NCI-H1694 treated with DMSO at 0.1 percent for 48 hours (cell line): ENCODE measurements around the gene EHBP1L1.

Source experiments
- DNase-seq: peaks from one replicate; lab custom pipeline; 2025; lab: John Stamatoyannopoulos, UW

EHBP1L1 gene

DNA sequence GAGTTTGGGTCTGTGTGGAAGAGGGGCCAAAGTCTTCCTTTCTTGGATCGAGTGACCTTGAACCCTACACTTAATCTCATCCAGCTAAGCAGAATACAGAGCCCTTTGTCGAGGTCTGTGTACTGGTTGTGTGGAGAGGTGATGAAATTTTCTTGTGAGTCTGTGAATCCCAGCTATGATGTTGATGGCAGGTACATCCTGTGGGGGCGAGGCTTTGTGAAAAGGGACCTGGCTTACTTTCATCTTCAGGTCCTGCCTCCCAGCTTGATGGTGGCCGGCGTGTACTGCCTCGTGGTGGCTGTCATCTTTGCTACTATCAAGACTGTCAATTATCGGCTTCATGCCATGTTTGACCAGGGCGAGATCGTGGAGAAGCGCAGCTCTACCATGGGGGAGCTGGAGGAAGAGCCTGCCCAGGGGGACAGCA, 40.7 kb downstream of the EHBP1L1 start:
- DNase-seq, result no peak

DNA sequence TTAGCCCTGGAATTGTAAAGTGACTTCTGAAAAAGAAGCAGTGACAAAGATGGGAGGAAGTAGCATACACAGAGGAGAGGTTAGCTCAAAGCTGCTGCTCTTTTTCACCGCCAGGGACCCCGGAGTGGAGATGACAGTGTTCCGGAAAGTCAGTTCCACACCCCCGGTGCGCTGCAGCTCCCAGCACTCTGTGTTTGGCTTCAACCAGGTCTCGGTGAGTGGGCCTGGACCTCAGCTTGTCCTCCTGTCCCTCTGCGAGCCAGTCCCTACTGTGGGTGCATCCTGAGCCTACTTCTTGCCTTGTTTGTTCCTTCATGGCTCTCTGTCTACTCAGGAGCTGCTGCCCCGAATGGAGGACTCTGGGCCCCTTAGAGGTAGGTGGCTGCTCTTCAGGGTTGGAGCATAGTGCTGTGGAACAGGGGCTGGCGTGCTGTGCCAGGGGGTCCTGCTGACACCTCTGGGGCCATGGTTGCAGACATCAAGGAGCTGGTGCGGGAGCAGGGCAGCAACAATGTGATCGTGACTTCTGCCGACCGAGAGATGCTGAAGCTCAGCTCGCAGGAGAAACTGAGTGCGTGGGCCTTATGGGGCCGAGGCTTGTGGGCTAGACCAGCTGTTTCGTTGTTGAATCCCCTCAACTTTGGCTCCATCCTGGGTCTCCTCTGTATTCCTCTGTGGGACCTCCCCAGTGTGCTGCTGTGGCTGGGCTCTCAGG, 41.4 kb downstream of the EHBP1L1 start:
- DNase-seq, result no peak

- no peak for DNase-seq
Measured at GRCh38 chr11:65617990-65618751, 42.3 kb downstream of the EHBP1L1 start.

DNA sequence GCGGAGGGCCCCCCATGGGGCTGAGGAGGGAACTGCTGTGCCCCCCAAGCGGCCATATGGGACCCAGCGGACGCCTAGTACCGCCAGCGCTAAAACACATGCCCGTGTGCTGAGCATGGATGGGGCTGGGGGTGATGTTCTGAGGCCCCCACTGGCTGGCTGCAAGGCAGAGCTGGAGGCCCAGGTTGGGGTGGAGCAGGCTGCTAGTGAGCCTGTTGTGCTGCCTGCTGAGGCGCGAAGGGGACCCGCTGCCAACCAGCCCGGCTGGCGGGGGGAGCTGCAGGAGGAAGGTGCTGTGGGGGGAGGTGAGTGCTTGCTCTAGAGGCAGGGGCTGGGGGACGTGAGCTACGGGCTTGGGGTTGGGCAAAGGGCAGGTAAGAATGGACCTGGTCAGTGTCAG, 42.9 kb downstream of the EHBP1L1 start:
- DNase-seq, result no peak

DNA sequence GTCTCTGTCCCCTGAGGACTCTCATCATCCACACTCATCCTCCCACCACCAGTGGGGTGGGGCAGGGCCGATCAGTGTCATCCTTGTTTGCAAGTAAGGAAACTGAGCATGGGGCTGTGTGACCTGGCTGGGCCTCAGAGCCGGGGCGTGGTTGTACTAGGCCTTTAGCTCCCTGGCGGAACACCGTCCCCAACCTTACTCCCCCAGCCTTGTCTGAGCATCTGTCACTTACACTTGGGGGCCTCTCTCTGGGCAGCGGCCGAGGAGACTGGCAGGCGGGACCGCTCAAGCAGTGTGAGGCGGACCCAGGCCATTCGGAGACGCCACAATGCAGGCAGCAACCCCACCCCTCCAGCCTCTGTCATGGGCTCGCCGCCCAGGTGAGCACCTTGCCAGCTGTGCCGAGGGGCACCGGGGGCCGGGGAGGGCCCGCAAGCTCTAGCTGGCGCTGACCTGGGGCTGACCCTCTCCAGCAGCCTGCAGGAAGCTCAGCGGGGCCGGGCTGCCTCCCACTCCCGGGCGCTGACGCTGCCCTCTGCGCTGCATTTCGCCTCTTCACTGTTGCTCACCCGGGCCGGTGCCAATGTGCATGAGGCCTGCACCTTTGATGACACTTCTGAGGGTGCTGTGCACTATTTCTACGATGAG, 43.6 kb downstream of the EHBP1L1 start:
- no peak for DNase-seq

DNA sequence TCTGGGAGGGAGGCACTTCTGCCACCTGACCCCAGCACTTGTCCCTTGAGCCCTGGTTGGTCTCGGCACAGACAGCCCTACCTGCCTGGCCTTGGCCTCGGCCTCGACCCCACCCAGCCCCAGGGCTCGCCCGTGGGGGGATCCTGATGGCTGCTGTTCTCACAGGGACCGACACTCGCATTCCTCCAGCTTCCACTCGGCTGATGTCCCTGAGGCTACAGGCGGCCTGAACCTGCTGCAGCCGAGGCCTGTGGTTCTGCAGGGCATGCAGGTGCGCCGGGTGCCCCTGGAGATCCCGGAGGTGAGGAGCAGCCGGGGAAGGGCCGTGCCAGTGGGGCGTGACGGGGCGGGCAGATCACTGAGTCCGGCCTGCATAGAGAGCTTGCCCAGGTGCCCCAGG, 44.8 kb downstream of the EHBP1L1 start:
- no peak for DNase-seq

GRCh38 chr11:65621460-65621859, 45.6 kb downstream of the EHBP1L1 start:
- no peak for DNase-seq

DNA sequence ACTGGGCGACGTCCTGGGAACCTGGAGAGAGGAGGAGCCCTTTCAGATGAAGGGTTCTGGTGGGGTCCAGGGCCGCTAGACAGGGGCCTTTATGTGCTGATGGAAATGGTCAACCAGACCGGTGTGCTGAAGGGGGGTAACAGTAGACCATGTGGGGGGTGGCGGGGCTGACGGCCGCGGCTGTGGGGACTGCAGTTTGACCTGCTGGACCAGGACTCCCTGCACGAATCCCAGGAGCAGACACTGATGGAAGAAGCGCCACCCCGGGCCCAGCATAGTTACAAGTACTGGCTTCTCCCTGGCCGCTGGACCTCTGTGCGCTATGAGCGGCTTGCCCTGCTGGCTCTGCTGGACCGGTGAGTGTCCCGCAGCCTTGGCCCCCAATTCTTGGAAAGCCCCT, 46.2 kb downstream of the EHBP1L1 start:
- no peak for DNase-seq

DNA sequence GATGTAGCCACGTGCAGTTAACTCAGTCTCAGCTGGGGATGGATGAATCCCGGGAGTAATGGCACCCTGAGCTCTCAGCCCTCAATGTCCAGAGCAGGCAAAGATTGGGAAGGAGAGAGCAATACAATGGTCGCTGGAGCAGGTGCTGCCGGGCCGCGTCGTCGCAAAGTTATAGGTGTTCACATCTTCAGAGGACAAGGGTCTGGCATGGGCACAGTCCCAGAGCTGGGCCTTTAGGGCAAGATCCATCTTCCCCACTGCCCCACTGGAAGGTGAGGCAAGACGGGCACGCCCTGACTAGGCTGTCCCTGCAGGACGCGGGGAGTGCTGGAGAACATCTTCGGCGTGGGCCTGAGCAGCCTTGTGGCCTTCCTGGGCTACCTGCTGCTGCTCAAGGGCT, 47.3 kb downstream of the EHBP1L1 start:
- no peak for DNase-seq

DNA sequence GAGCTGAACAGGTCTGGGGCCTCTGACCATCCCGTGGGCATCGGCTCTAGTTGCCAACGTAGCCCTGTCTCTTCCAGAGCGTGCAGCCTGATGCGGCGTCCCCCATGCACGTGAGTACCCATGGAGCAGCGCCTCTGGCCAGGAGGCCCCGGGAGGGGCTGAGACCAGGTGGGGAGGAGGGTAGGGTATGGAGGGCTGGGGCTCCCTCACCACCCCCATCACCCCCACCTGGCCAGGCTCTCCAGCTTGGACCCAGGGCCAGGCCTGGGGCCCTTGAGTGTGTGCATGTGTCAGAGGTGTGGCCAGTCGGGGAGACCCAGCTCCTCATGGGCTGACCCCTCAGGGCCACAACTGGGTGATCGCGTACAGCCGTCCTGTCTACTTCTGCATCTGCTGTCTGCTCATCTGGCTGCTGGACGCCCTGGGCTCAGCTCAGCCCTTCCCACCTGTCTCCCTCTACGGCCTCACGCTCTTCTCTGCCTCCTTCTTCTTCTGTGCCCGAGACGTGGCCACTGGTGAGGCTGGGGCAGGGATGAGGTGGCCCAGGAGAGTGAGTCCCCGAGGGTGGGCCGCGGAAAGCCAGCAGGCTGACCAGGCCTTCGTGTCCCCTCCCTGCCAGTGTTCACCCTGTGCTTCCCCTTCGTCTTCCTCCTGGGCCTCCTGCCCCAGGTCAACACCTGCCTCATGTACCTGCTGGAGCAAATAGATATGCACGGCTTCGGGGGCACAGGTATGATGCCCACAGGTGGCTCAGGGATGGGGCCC, 48.2 kb downstream of the EHBP1L1 start:
- DNase-seq, result no peak

DNA sequence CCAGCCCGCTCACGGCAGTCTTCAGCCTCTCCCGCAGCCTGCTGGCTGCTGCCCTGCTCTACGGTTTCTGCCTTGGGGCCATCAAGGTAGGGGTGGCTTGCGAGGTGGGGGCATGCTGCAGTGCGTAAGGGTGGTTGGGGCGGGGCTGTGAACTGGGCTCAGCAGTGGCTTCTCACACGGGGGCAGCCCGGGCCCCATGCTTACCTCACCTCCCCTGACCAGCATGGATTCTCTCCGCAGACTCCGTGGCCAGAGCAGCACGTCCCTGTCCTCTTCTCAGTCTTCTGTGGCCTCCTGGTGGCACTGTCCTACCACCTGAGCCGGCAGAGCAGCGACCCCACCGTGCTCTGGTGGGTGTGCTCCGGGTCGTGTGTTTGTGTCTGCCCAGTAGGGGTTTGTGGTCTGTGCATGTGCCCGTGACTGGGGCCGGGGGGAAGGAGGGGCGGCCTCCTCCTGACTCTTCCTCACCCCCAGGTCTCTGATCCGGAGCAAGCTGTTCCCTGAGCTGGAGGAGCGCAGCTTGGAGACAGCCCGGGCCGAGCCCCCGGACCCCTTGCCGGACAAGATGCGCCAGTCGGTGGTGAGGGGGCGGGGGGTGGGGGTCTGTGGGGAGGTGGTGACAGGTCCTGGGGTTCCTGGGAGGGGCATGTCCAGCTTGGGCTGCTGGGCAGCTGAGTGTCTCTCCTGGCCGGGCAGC, 49.2 kb downstream of the EHBP1L1 start:
- DNase-seq, result no peak

- DNase-seq, result peak; percentile 23
Measured at GRCh38 chr11:65625628-65626342, 49.9 kb downstream of the EHBP1L1 start.

DNA sequence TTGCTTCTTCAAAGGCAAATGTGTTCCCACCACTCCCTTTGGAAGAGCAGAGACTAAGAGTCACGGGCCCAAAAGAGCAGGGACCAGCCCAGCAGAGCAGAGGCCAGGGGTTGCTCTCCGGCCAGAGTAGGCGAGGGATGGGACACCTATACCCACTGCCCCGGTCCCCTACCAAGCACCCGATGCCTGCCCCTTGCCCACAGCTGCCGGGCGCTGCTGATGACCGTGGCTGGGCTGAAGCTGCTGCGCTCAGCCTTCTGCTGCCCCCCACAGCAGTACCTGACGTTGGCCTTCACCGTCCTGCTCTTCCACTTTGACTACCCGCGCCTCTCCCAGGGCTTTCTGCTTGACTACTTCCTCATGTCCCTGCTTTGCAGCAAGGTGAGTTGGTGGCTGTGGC, 51.3 kb downstream of the EHBP1L1 start:
- DNase-seq, result no peak

GRCh38 chr11:65629579-65629978, 53.7 kb downstream of the EHBP1L1 start:
- no peak for DNase-seq

DNA sequence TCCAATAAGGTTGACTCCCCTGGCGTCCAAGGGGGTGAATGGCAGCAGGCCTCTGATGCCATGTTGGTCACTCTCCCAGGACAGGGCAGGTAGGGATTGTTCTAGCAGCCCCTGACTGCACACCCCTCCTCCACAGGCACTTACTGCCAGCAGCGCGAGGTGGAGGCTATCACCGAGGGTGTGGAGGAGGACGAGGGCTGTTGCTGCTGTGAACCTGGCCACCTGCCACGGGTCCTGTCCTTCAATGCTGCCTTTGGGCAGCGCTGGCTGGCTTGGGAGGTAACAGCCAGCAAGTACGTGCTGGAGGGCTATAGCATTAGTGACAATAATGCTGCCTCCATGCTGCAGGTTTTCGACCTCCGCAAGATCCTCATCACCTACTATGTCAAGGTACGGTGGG, 54.4 kb downstream of the EHBP1L1 start:
- DNase-seq, result no peak

DNA sequence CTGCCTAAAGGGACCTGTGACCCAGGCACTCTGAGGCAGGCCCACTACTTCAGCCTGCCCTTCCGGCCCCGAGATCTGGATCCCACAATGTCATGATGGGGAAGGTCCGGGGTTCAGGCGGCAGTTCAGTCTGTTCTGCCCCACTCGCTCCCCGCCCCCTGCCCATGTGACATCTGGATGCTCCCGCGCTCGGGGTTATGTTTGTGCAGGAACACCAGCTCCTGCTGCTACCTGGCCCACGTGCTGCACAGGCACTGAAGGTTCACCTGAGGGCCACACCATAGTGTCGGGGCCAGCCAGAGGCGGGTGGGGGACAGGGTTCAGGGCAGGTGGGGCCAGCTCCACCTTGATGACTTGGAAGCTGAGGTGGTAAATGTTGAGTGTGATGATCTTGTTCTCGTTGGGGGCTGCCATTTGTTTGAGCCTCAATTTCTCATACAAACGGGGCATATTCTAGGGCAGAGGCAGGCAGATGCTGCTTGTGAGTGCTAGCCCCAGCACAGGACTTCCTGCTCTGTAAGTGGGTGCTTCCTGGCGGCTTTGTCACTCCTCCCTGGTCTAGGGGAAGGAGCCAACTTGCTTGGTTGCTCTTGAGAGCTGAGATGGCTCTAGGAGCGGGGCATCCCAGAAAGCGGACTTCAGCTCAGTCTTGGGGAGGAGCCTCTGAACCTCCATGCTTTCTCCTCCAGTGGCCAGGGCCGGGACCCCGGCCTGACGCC, 57.7 kb downstream of the EHBP1L1 start:
- no peak for DNase-seq

- no peak for DNase-seq
Measured at GRCh38 chr11:65634109-65634436, 58.2 kb downstream of the EHBP1L1 start.

- DNase-seq, result no peak
Measured at GRCh38 chr11:65634440-65634839, 58.6 kb downstream of the EHBP1L1 start.

DNA sequence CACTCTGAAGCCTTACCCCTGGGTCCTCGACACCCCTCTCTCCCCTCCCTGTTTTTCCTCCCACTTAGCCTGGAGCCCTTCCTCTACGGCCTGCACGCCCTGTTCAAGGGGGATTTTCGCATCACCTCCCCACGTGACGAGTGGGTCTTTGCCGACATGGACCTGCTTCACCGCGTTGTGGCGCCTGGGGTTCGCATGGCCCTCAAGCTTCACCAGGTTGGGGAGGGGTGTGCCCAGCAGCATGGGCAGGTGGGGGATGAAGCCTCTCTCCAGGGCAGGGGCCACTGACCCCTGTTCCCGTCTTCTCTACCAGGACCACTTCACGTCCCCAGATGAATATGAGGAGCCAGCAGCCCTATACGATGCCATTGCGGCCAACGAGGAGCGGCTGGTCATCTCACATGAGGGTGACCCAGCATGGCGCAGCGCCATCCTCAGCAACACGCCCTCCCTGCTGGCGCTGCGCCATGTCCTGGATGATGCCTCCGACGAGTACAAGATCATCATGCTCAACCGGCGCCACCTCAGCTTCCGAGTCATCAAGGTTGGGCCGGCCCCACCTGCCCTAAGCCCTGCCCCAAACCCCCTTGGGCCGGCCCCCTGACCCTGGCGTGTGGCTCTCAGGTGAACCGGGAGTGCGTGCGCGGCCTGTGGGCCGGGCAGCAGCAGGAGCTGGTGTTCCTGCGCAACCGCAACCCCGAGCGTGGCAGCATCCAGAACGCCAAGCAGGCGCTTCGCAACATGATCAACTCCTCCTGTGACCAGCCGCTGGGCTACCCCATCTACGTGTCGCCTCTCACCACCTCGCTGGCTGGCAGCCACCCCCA, 59.3 kb downstream of the EHBP1L1 start:
- no peak for DNase-seq
